ENCODE measurements around the gene C7orf25. TPM values are rescaled to one million over a fixed set of nuclear protein-coding genes. Genes with fewer than 3 reads are reported as not detected.

Gene C7orf25
- total RNA-seq, 1 donor from 2014 or later, result 5.5 TPM

DNA sequence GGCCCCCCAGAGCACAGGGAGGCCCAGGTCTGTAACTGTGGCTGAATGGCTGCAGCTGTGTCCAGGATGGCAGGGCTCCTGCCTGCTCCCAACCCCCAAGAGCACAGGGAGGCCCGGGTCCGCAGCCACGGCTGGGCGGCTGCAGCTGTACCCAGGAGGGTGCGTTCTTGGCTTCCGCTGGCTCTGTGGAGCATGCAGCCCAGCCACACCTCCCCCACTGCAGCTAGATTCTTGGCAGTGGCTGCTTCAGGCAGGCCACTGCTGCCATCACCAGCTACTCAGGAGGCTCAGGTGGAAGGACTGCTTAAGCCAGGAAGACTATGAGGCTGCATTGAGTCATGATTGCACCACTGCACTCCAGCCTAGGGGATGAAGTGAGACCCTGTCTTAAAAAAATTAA lies 27.9 kb downstream of the C7orf25 start:
- DNase-seq (peak; percentile 25), ATAC-seq (ENCODE audit: low read depth) (peak; percentile 60)
- no peak overlapping the region for H3K4me3 Mint-ChIP-seq
- peaks cover 1% of the 10 kb centered on the region for H3K36me3 Mint-ChIP-seq (ENCODE audit: low read depth)
- intact Hi-C loops (cut with micrococcal nuclease), result no loop called here
- H3K9me3 Mint-ChIP-seq, result no peaks in the 10 kb centered on the region
- H3K27me3 Mint-ChIP-seq, result no peaks in the 10 kb centered on the region
- H3K4me1 Mint-ChIP-seq, result peaks cover 54% of the 10 kb centered on the region
- POLR2A ChIA-PET, result no interaction called here
- TF ChIP-seq, protein P1, sequence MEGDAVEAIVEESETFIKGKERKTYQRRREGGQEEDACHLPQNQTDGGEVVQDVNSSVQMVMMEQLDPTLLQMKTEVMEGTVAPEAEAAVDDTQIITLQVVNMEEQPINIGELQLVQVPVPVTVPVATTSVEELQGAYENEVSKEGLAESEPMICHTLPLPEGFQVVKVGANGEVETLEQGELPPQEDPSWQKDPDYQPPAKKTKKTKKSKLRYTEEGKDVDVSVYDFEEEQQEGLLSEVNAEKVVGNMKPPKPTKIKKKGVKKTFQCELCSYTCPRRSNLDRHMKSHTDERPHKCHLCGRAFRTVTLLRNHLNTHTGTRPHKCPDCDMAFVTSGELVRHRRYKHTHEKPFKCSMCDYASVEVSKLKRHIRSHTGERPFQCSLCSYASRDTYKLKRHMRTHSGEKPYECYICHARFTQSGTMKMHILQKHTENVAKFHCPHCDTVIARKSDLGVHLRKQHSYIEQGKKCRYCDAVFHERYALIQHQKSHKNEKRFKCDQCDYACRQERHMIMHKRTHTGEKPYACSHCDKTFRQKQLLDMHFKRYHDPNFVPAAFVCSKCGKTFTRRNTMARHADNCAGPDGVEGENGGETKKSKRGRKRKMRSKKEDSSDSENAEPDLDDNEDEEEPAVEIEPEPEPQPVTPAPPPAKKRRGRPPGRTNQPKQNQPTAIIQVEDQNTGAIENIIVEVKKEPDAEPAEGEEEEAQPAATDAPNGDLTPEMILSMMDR (IDR thresholded peaks at IDR 0.05), result no peak
- no peak overlapping the region for H3K27ac Mint-ChIP-seq
- CTCF ChIA-PET, result no interaction called here

DNA sequence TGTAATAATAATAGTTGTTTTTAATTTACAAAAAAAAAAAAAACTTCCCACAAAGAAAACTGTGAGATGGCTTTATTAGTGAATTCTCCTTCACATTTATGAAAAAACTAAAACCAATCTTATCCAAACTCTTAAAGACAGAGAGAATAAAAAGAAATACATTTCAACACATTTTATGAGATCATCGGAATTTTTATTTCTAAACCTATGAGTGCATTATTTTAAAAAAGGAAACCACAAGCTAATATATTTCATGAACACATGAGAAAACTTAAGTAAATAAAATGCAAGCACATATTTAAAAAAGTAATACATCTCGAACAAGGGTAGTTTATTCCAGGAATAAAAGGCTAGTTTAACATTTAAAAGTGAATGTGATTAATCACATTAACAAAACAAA lies 31.5 kb downstream of the C7orf25 start:
- H3K9me3 Mint-ChIP-seq, result no peaks in the 10 kb centered on the region
- DNase-seq, result no peak
- H3K36me3 Mint-ChIP-seq (ENCODE audit: low read depth), result no peaks in the 10 kb centered on the region
- POLR2A ChIA-PET, result no interaction called here
- CTCF ChIA-PET, result no interaction called here
- no peak overlapping the region for H3K27ac Mint-ChIP-seq
- intact Hi-C loops (cut with micrococcal nuclease), result no loop called here
- H3K4me1 Mint-ChIP-seq, result peaks cover 35% of the 10 kb centered on the region
- ATAC-seq (ENCODE audit: low read depth), result no peak
- TF ChIP-seq, protein P1 (IDR thresholded peaks at IDR 0.05), result no peak
- no peaks in the 10 kb centered on the region for H3K27me3 Mint-ChIP-seq
- H3K4me3 Mint-ChIP-seq, result no peak overlapping the region

DNA sequence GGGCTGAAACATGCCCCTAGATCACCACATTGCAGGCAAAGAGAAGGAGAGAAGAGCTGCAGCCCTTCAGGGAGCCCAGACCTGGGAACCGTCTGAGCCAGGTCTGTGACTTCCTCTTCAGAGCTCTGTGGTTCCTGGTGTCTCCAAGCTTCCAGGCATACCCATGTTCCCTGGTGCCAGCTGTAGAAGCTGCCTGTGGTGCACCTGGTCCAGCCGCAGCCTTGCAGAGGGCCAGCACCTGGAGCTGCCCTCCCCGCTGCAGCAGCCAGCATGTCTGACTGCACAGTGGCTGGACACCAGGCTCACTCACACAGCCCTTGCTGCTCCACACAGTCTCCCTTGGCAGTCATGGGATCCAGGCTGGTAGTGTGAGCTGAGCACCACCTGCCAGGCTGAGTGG lies 33.6 kb downstream of the C7orf25 start:
- no peak for DNase-seq
- no peak overlapping the region for H3K27ac Mint-ChIP-seq
- H3K4me1 Mint-ChIP-seq, result peaks cover 15% of the 10 kb centered on the region
- POLR2A ChIA-PET, result interaction anchor here (1.1 kb wide), 1 partner anchor 54 kb away, joined by 3 read pairs; the partner anchor contains the start of genes MRPL32 and PSMA2
- no peaks in the 10 kb centered on the region for H3K27me3 Mint-ChIP-seq
- H3K4me3 Mint-ChIP-seq, result no peak overlapping the region
- no peaks in the 10 kb centered on the region for H3K9me3 Mint-ChIP-seq
- CTCF ChIA-PET, result interaction anchor here (1.1 to 1.2 kb wide), 2 partner anchors 9 to 11 kb away, joined by 3 read pairs; no protein-coding TSS in a partner anchor
- TF ChIP-seq, protein P1 (IDR thresholded peaks at IDR 0.05), result no peak
- no peak for ATAC-seq (ENCODE audit: low read depth)
- H3K36me3 Mint-ChIP-seq (ENCODE audit: low read depth), result no peaks in the 10 kb centered on the region
- intact Hi-C loops (cut with micrococcal nuclease), result no loop called here

DNA sequence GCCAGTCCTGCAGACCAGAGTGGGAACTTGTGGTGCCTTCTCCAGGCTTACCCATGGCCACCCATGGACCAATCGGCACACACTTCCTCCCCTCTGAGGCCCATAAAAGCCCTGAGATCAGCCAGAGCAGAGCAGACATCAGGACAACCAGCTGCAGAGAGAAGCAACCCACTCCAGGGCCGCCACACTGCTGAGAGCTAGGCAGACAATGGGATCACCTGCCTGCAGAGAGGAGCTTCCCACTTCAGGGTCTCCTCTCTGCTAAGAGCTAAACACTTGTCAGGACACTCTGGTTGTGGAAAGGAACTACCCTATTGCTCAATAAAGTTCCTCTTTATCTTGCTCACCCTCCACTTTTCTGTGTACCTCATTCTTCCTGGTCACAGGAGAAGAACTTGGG lies 34.0 kb downstream of the C7orf25 start:
- intact Hi-C loops (cut with micrococcal nuclease), result loop anchor here (2.0 kb wide), 1 partner anchor 901 kb away; no protein-coding TSS in a partner anchor

More for the DNA sequence above, 34.0 kb downstream of the C7orf25 start:
- H3K36me3 Mint-ChIP-seq (ENCODE audit: low read depth), result no peaks in the 10 kb centered on the region
- TF ChIP-seq, protein P1 (IDR thresholded peaks at IDR 0.05), result no peak
- CTCF ChIA-PET, result interaction anchor here (1.1 to 1.2 kb wide), 2 partner anchors 9 to 10 kb away, joined by 3 read pairs; no protein-coding TSS in a partner anchor
- ATAC-seq (ENCODE audit: low read depth), result no peak
- H3K9me3 Mint-ChIP-seq, result no peaks in the 10 kb centered on the region
- H3K27me3 Mint-ChIP-seq, result no peaks in the 10 kb centered on the region
- no peak overlapping the region for H3K4me3 Mint-ChIP-seq
- H3K4me1 Mint-ChIP-seq, result peaks cover 11% of the 10 kb centered on the region
- DNase-seq, result no peak
- no peak overlapping the region for H3K27ac Mint-ChIP-seq
- POLR2A ChIA-PET, result interaction anchor here (1.1 kb wide), 1 partner anchor 54 kb away, joined by 3 read pairs; the partner anchor contains the start of genes MRPL32 and PSMA2

All from activated B cell treated with CpG ODN at 0.5 μM for 24 hours (primary cell).